PC-9 (cell line): Measurements from ENCODE around the gene MKRN2OS. TPM values are rescaled to one million over a fixed set of nuclear protein-coding genes. Genes with fewer than 3 reads are reported as not detected.

Experiments
- BruUV-seq: library from RNA; stranded (reverse); fragments of 400-500 nt; replicated peaks from 2 replicates; lab custom pipeline; 2021; lab: Mats Ljungman, UMichigan
- CTCF ChIA-PET: fragments of 300-600 bp; sonication (Branson Sonifier 250); formaldehyde crosslinking; loops from one replicate; lab custom pipeline; 2022; ENCODE audit warnings: antibody characterized with exemption; lab: Charles Lee
- POLR2A ChIA-PET: fragments of 300-600 bp; sonication (Branson Sonifier 250); formaldehyde crosslinking; loops from one replicate; lab custom pipeline; 2022; ENCODE audit warnings: antibody characterized with exemption; ENCODE audit not compliant: unreplicated experiment; lab: Charles Lee
- DNase-seq, 2 experiments: peaks; one replicate each; pipeline versions ENCODE4 v3.0.0 to v3.0.0-alpha.2; 2015 to 2022; ENCODE audit warnings: mixed read lengths in 1 of 2
- H2AFZ ChIP-seq: fragments of 200-600 bp; sonication (generic); 2 replicates; pipeline ENCODE4 v1.8.1; 2017; ENCODE audit warnings: antibody characterized with exemption
- H3F3A ChIP-seq: fragments of 200-600 bp; sonication (generic); 2 replicates; pipeline ENCODE4 v1.8.1; 2017; ENCODE audit warnings: antibody characterized with exemption, mild to moderate bottlenecking, low read depth; ENCODE audit not compliant: insufficient read depth
- H3K27ac ChIP-seq: fragments of 200-600 bp; sonication (generic); 2 replicates; pipeline ENCODE4 v1.6.1; 2016; ENCODE audit warnings: mixed run types
- H3K27me3 ChIP-seq: fragments of 200-600 bp; sonication (generic); 2 replicates; pipeline ENCODE4 v1.6.1; 2016; ENCODE audit warnings: low read depth, mixed run types; ENCODE audit not compliant: insufficient read depth
- H3K36me3 ChIP-seq: fragments of 200-600 bp; sonication (generic); 2 replicates; pipeline ENCODE4 v1.6.1; 2016; ENCODE audit warnings: low read depth, mixed run types
- H3K4me1 ChIP-seq: fragments of 200-600 bp; sonication (generic); replicated peaks from 2 replicates; pipeline ENCODE4 v1.6.1; 2016; ENCODE audit warnings: mixed run types; ENCODE audit not compliant: insufficient read depth
- H3K4me2 ChIP-seq: fragments of 200-600 bp; sonication (generic); 2 replicates; pipeline ENCODE4 v1.6.1; 2017; ENCODE audit warnings: mixed run types
- H3K4me3 ChIP-seq: fragments of 200-600 bp; sonication (generic); 2 replicates; pipeline ENCODE4 v1.6.1; 2016; ENCODE audit warnings: mixed run types
- H3K79me2 ChIP-seq: fragments of 200-600 bp; sonication (generic); 2 replicates; pipeline ENCODE4 v1.6.1; 2017; ENCODE audit warnings: low read depth, mixed run types
- H3K9me2 ChIP-seq: fragments of 200-600 bp; sonication (generic); 2 replicates; pipeline ENCODE4 v1.8.1; 2017; ENCODE audit warnings: mild to moderate bottlenecking; ENCODE audit not compliant: insufficient read depth
- H3K9me3 ChIP-seq: fragments of 200-600 bp; sonication (generic); 2 replicates; pipeline ENCODE4 v1.8.1; 2016; ENCODE audit warnings: low read depth; ENCODE audit not compliant: insufficient read depth
- H4K20me1 ChIP-seq: fragments of 200-600 bp; sonication (generic); 2 replicates; pipeline ENCODE4 v1.8.1; 2017; ENCODE audit not compliant: insufficient read depth
- CTCF ChIP-seq: fragments of 200-600 bp; sonication (generic); conservative IDR thresholded peaks from 2 replicates; pipeline ENCODE4 v1.6.1; 2017; ENCODE audit warnings: mixed run types, antibody characterized with exemption, mild to moderate bottlenecking, moderate library complexity
- EZH2 ChIP-seq: fragments of 200-600 bp; sonication (generic); IDR thresholded peaks from 2 replicates; pipeline ENCODE4 v1.8.0; 2017; ENCODE audit warnings: antibody characterized with exemption, low read depth
- intact Hi-C: fragments of 100-400 bp; cut with micrococcal nuclease; formaldehyde crosslinking; loops from one replicate; pipeline ENCODE4 v1.10.0; 2022; ENCODE audit not compliant: unreplicated experiment
- total RNA-seq: library from RNA; stranded (reverse); gene quantifications from 2 replicates; pipeline ENCODE4 v1.2.3, GENCODE V29; 2021

MKRN2OS gene
- total RNA-seq, 1 experiment from 2014 or later, result 6.2 TPM

- no peaks in the 10 kb centered on the region for H3K9me3 ChIP-seq
- no peaks in the 10 kb centered on the region; the same call in 1 of the 2 replicates for H4K20me1 ChIP-seq
- H3F3A ChIP-seq, result 0 out of 2 replicates have a peak, but pooled peaks cover 16% of the 10 kb centered on the region
- H3K4me1 ChIP-seq, result no peaks in the 10 kb centered on the region
- no TSS peak for BruUV-seq
- no peaks in the 10 kb centered on the region; the same call in 1 of the 2 replicates for H3K79me2 ChIP-seq
- H3K27me3 ChIP-seq, result no peaks in the 10 kb centered on the region
- peaks cover 46% of the 10 kb centered on the region for H3K36me3 ChIP-seq
- H3K4me3 ChIP-seq, result no peak overlapping the region
- no peak for DNase-seq
- no peaks in the 10 kb centered on the region for H3K9me2 ChIP-seq
- H3K4me2 ChIP-seq, result no peak overlapping the region
- ChIA-PET POLR2A (interaction anchor here (0.6 kb wide), 1 partner anchor 155 kb away, joined by 13 read pairs; no protein-coding TSS in a partner anchor), CTCF (no interaction called here)
- intact Hi-C loops, result no loop called here
- no peak for TF ChIP-seq EZH2
- TF ChIP-seq CTCF, result no peak
- H2AFZ ChIP-seq, result no peak overlapping the region
- H3K27ac ChIP-seq, result no peak overlapping the region
Measured at GRCh38 chr3:12527757-12528143, 17.5 kb downstream of the MKRN2OS start.

- Histone ChIP-seq H3F3A (0 out of 2 replicates have a peak, but pooled peaks cover 1% of the 10 kb centered on the region), H3K4me1 (no peaks in the 10 kb centered on the region), H3K27me3 (no peaks in the 10 kb centered on the region), H3K9me3 (no peaks in the 10 kb centered on the region), H3K36me3 (peaks cover 28% of the 10 kb centered on the region), H3K4me3 (no peak overlapping the region), H3K4me2 (no peak overlapping the region), H4K20me1 (no peaks in the 10 kb centered on the region), H3K27ac (no peak overlapping the region), H3K9me2 (no peaks in the 10 kb centered on the region), H2AFZ (no peak overlapping the region), H3K79me2 (no peaks in the 10 kb centered on the region; the same call in 1 of the 2 replicates)
- no peak for TF ChIP-seq CTCF
- TF ChIP-seq EZH2, result no peak
- no peak for DNase-seq
- CTCF ChIA-PET, result interaction anchor here (0.6 kb wide), 1 partner anchor 1818 kb away, joined by 4 read pairs; no protein-coding TSS in a partner anchor
- intact Hi-C loops, result no loop called here
- no TSS peak for BruUV-seq
- POLR2A ChIA-PET, result no interaction called here
Measured at GRCh38 chr3:12522721-12523120, 22.6 kb downstream of the MKRN2OS start.

- Histone ChIP-seq H3K4me1 (no peaks in the 10 kb centered on the region), H3F3A (0 out of 2 replicates have a peak, but pooled peaks cover 10% of the 10 kb centered on the region), H3K36me3 (peaks cover 24% of the 10 kb centered on the region), H3K79me2 (no peaks in the 10 kb centered on the region; the same call in 1 of the 2 replicates), H4K20me1 (no peaks in the 10 kb centered on the region), H3K27ac (no peak overlapping the region), H3K9me3 (no peaks in the 10 kb centered on the region), H3K4me2 (no peak overlapping the region), H3K4me3 (no peak overlapping the region), H2AFZ (no peak overlapping the region), H3K27me3 (no peaks in the 10 kb centered on the region), H3K9me2 (no peaks in the 10 kb centered on the region)
- CTCF ChIA-PET, result no interaction called here
- intact Hi-C loops, result no loop called here
- DNase-seq, result no peak
- no TSS peak for BruUV-seq
- TF ChIP-seq EZH2 (no peak), CTCF (no peak)
- POLR2A ChIA-PET, result no interaction called here
Measured at GRCh38 chr3:12521010-12521409, 24.3 kb downstream of the MKRN2OS start.
